Measurements from ENCODE around the gene TAB2. TPM values are rescaled to one million over a fixed set of nuclear protein-coding genes. Genes with fewer than 3 reads are reported as not detected.
A peak's percentile ranks its signal among the peaks of the same experiment; 100 is the strongest.

The TAB2 gene
- total and polyA plus RNA-seq, 2 of the 8 experiments (the other 6 are each of a cell fraction or from before 2014, with no cell fraction given) = 40.4 to 63.0 TPM

GRCh38 chr6:149425224-149425623, 107.7 kb downstream of the TAB2 start:
- no peak overlapping the region for H2BK15ac ChIP-seq (ENCODE audit: low read length)
- no peak overlapping the region for H3K4me2 ChIP-seq (ENCODE audit: insufficient read depth in 1 of 2, low read depth in 2 of 2, low read length in 2 of 2)
- no peak overlapping the region for H3K27ac ChIP-seq (ENCODE audit: low read depth, low read length)
- CTCF ChIA-PET (ENCODE audit: partially characterized antibody) = interaction anchor here (0.6 to 2.4 kb wide), 8 partner anchors 9 to 865 kb away, joined by 3 to 7 read pairs (median 3); no protein-coding TSS in a partner anchor
- H3K27me3 ChIP-seq (replicated peaks in 1 of 4; ENCODE audit: control insufficient read depth in 3 of 4, extremely low read depth in 1 of 4, insufficient read depth in 3 of 4, low read length in 3 of 4) = no peaks in the 10 kb centered on the region
- no peak overlapping the region for H2AFZ ChIP-seq (ENCODE audit: low read length)
- H2BK5ac ChIP-seq (ENCODE audit: low read depth, low read length) = no peak overlapping the region
- H3K9ac ChIP-seq (replicated peaks in 1 of 4; ENCODE audit: extremely low read depth in 1 of 4, low read depth in 3 of 4, low read length in 3 of 4) = no peak overlapping the region
- H3K79me2 ChIP-seq (ENCODE audit: control insufficient read depth in 1 of 2, insufficient read depth in 2 of 2, low read length in 2 of 2) = no peaks in the 10 kb centered on the region
- H4K5ac ChIP-seq (ENCODE audit: insufficient read length, low read depth, low read length) = no peak overlapping the region
- H3K9me3 ChIP-seq (ENCODE audit: insufficient read depth in 2 of 2, low read depth in 1 of 2, low read length in 1 of 2) = no peaks in the 10 kb centered on the region
- POLR2A ChIA-PET (ENCODE audit: partially characterized antibody) = interaction anchor here (0.8 to 1.1 kb wide), 2 partner anchors 11 kb away, joined by 3 read pairs; no protein-coding TSS in a partner anchor
- H2AK5ac ChIP-seq (ENCODE audit: low read depth, low read length) = 0 out of 2 replicates have a peak overlapping the region, but pooled peaks have one; percentile 28
- H4K20me1 ChIP-seq (replicated peaks in 1 of 2; ENCODE audit: control insufficient read depth in 1 of 2, insufficient read depth in 2 of 2, low read length in 2 of 2) = no peaks in the 10 kb centered on the region
- H3K4ac ChIP-seq (replicated peaks; ENCODE audit: insufficient read length, low read depth, low read length) = no peak overlapping the region
- H3K4me3 ChIP-seq (ENCODE audit: extremely low read depth in 1 of 4, insufficient read depth in 2 of 4, low read depth in 3 of 4, low read length in 4 of 4) = no peak overlapping the region
- H2BK12ac ChIP-seq (ENCODE audit: low read depth, low read length) = no peak overlapping the region
- H3K56ac ChIP-seq (replicated peaks; ENCODE audit: insufficient read length, low read depth, low read length) = no peak overlapping the region
- H4K8ac ChIP-seq (ENCODE audit: extremely low read depth, insufficient read depth, low read length) = no peak overlapping the region
- WGBS, 2 experiments (ENCODE audit: extremely low coverage in 1 of 2, insufficient coverage in 1 of 2, insufficient read length in 1 of 2, insufficient replicate concordance in 2 of 2, low coverage in 1 of 2, low lambda C conversion rate in 2 of 2, missing lambda C conversion rate in 1 of 2) = 82% methylated on average over 7 of the region's 8 CpGs; no CpG with 5 or more reads in 1 of the 2 experiments
- no peak overlapping the region for H2BK120ac ChIP-seq (replicated peaks; ENCODE audit: low read depth, low read length)
- no peak for TF ChIP-seq CTCF (IDR thresholded peaks at IDR 0.05; ENCODE audit: control extremely low read depth in 1 of 3, insufficient read depth in 1 of 3, low read depth in 1 of 3, low read length in 3 of 3)
- no peak for TF ChIP-seq YY1 (IDR thresholded peaks at IDR 0.05; ENCODE audit: low read depth, low read length)
- no peak for TF ChIP-seq TAF1 (IDR thresholded peaks at IDR 0.05; ENCODE audit: low read depth, low read length)
- TF ChIP-seq HDAC2 (IDR thresholded peaks at IDR 0.05; ENCODE audit: borderline replicate concordance in 1 of 2, low read depth in 2 of 2, low read length in 2 of 2) = no peak
- no peak for TF ChIP-seq CBX5 (IDR thresholded peaks at IDR 0.05; ENCODE audit: low read depth, low read length)
- H2BK20ac ChIP-seq (ENCODE audit: low read length) = no peak overlapping the region
- peaks cover 3 to 8% (median 5%) of the 10 kb centered on the region in 4 experiments; a peak in 6 of 7 replicates for H3K4me1 ChIP-seq (replicated peaks in 1 of 4; ENCODE audit: control insufficient read depth in 3 of 4, insufficient read depth in 4 of 4, low read length in 3 of 4)
- no peak overlapping the region for H4K91ac ChIP-seq (replicated peaks; ENCODE audit: insufficient read length, low read length)
- no peaks in the 10 kb centered on the region for H3K36me3 ChIP-seq (ENCODE audit: control insufficient read depth in 2 of 4, insufficient read depth in 4 of 4, low read length in 3 of 4)
- no peaks in the 10 kb centered on the region for H3K79me1 ChIP-seq (ENCODE audit: low read depth, low read length)
- DNase-seq (ENCODE audit: low read depth in 1 of 2, low spot score in 2 of 2) (peak in 1 of 2 experiments; percentile 33), FAIRE-seq (no peak)
- no peaks in the 10 kb centered on the region for H3K23me2 ChIP-seq (ENCODE audit: low read depth, low read length)
- H3K23ac ChIP-seq (ENCODE audit: insufficient read length) = no peak overlapping the region
- no peak overlapping the region for H3K18ac ChIP-seq (ENCODE audit: extremely low read depth, low read length)
- H3K14ac ChIP-seq (ENCODE audit: insufficient read length) = no peak overlapping the region
